NCI-H1048 (cell line): ENCODE measurements around the gene AGRN.
"Not testable (repeated sequence)": the region's sequence is repeated elsewhere in the genome, so short reads cannot be mapped to it uniquely, and the experiment has no call there.

ENCODE experiments used
- DNase-seq: peaks from one replicate; lab custom pipeline; 2025; lab: John Stamatoyannopoulos, UW

The AGRN gene

GRCh38 chr1:1001057-1001783, 18.7 kb upstream of the AGRN start:
- DNase-seq: no peak

DNA sequence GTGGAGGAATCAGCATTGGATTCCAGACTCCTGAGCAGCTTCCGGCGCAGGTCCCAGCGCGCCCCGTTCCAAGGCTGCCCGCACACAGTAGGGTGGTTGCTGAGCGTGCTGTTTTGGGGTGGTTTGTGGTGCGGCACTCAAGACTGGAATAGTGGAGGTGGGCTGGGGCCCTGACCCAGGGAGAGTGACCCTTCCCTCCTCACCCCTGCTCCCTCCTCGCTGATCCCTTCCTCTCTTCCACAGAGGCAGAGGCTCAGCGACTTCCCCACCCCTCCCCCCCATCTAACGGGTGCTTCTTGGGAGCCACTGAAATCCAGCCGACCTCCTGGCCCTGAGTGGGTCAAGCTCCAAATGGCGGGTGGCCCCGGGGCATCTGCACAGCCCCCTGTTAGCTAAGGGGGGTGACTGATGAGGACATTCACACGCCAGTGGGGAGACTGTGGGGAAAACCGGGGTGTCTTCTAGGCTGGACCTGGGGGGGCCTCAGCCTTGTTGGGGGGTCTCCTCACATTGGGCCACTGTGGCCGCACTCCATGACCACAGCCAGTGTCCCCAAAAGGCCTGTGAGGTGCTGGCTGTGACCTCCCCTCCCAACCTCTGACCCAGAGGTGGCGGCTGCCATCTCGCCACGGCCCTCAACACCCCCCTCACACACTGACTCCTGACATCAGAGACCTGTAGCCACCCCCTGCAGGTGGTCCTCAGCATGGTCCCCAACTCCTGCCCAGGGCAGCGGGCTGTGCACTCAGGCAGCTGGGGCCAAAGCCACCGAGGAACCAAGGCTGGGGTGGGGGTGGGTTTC, 16.1 kb upstream of the AGRN start:
- no peak for DNase-seq

GRCh38 chr1:1004420-1004779, 15.5 kb upstream of the AGRN start:
- DNase-seq: no peak

DNA sequence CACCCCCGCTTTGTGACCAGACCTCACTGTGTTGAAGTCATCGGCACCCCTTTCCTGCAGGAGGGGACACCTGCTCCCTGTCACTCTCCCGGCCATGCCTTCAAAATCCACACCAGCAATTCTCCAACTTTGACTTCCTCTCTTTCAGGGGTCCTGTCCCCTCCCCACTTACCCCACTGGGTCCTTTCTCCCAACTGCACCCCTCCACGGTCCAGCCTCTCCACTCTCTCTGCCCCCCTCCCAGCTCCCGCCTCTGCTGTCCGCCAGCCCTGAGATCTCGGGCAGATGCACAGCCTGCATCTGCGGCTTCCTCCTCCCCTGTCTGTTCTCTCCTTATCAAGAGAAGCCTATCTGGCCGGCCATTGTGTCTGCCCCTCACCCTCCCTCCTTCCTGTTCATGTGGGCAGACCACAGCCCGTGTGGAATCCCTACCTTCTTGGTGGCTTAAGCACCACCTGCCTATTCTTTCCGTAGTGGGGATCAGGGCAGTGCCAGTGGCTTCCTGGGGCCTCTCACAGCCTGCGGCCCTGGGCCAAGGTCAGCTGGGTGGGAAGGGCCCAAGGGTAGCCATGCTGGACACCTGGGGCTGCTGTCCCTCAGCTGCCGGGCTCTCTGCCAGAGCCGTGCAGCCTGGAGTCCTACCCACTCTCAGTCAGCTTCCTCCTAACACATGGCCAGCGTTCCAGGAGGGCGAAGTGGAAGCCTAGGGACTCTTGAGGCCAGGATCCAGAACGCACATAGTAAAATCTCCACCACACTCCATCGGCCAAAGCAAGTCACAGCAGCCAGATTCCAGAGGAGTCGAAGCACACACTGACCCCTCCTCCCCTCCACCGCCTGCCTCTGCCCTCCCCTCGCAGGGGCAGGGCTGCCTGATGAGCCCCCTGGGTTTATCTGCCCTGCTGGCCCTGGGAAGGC, 14.9 kb upstream of the AGRN start:
- no peak for DNase-seq

GRCh38 chr1:1005774-1006304, 14.1 kb upstream of the AGRN start:
- no peak for DNase-seq

- DNase-seq: no peak
These were observed 13.4 kb upstream of the AGRN start for GRCh38 chr1:1006305-1007159.

GRCh38 chr1:1010131-1010530, 9.8 kb upstream of the AGRN start:
- DNase-seq: not testable (repeated sequence)

GRCh38 chr1:1011396-1011949, 8.4 kb upstream of the AGRN start:
- DNase-seq: no peak

GRCh38 chr1:1012736-1013104, 7.2 kb upstream of the AGRN start:
- DNase-seq: not testable (repeated sequence)

- peak; percentile 53 for DNase-seq
These were observed 6.6 kb upstream of the AGRN start, which contains the start of gene ISG15 for GRCh38 chr1:1013105-1013921. TSS of gene ISG15 (plus strand) at chr1:1013497. CDS start at chr1:1013574, 77 bp downstream.

DNA sequence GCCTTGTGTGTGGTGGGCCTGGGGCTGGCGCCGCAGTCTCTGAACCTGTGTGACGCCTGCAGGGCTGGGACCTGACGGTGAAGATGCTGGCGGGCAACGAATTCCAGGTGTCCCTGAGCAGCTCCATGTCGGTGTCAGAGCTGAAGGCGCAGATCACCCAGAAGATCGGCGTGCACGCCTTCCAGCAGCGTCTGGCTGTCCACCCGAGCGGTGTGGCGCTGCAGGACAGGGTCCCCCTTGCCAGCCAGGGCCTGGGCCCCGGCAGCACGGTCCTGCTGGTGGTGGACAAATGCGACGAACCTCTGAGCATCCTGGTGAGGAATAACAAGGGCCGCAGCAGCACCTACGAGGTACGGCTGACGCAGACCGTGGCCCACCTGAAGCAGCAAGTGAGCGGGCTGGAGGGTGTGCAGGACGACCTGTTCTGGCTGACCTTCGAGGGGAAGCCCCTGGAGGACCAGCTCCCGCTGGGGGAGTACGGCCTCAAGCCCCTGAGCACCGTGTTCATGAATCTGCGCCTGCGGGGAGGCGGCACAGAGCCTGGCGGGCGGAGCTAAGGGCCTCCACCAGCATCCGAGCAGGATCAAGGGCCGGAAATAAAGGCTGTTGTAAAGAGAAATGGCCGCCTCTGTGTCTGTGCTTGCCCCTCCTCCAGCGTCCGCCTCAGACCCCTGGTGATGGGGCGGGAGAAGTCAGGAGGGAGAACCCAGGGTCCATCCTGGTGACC, 5.8 kb upstream of the AGRN start:
- DNase-seq: no peak

DNA sequence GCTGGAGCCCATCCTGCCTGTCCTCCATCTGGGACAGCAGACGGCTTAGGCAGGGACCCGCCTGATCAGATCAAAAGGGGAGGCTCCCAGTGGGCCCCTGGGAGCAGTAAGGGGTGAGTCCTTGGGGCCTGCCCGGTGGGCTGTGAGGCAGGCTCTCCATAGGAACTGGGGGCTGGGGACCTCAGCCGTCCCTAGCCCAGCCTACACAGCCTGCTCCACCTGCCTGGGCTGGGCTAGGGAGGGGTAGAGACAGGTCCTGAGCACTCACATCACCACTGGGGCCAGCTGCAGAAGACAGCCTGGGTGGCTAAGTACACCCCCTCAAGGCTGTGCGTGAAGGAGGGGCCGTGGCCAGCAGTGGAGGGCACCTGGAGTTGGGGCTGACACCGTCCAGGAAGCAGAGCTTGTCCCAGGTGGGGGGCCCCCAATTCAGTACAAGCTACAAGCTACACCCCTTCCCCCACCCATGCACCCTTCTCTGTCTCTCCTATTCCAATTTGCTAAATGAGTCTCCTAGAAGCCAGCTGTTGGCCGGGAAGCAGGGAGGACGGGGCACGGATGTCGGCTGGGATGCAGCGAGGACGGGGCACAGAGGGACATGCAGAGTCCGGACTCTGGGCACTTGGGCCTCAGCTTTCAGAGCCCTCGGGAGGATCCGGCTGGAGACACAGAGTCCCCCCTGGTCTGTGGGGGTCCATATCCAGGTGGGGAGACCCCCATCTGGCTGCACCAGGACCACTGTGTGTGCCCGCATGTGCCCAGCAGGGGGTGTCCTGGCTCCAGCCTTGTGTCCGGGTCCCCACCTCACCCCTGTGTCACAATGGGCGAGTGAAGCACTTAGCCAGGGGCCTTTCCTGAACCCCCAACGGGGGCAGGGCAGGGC, 4.9 kb upstream of the AGRN start:
- no peak for DNase-seq

DNA sequence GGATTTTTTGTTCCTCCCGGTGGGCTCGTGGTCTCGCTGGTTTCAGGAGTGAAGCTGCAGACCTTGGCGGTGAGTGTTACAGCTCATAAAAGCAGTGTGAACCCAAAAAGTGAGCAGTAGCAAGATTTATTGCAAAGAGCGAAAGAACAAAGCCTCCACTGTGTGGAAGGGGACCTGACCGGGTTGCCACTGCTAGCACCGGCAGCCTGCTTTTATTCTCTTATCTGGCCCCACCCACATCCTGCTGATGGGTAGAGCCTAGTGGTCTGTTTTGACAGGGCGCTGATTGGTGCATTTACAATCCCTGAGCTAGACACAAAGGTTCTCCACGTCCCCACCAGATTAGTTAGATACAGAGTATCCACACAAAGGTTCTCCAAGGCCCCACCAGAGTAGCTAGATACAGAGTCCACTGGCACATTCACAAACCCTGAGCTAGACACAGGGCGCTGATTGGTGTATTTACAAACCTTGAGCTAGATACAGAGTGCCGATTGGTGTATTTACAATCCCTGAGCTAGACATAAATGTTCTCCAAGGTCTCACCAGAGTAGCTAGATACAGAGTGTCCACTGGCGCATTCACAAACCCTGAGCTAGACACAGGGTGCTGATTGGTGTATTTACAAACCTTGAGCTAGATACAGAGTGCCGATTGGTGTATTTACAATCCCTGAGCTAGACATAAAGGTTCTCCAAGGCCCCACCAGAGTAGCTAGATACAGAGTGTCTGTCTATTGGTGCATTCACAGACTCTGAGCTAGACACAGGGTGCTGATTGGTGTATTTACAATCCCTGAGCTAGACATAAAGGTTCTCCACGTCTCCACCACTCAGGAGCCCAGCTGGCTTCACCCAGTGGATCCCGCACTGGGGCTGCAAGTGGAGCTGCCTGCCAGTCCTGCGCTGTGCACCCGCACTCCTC, 2.3 kb upstream of the AGRN start:
- not testable (repeated sequence) for DNase-seq

GRCh38 chr1:1018321-1018685, 1.6 kb upstream of the AGRN start:
- not testable (repeated sequence) for DNase-seq

- DNase-seq: peak; percentile 77
These were observed 559 bp upstream of the AGRN start for GRCh38 chr1:1019122-1019999.

- no peak for DNase-seq
These were observed 592 bp downstream of the AGRN start for GRCh38 chr1:1020415-1021009.
